ENCODE measurements around the gene GLS.
"Not testable (repeated sequence)": the region's sequence is repeated elsewhere in the genome, so short reads cannot be mapped to it uniquely, and the experiment has no call there.

GLS gene

GRCh38 chr2:190859347-190860297 is 21.0 kb upstream of the GLS start:
- H3K9ac ChIP-seq (ENCODE audit: low read length) = no peak overlapping the region
- H3K9me3 ChIP-seq (ENCODE audit: control insufficient read depth, low read length) = no peaks in the 10 kb centered on the region
- no peaks in the 10 kb centered on the region for H3K27me3 ChIP-seq (ENCODE audit: control insufficient read depth, insufficient read depth, low read length)
- H3K4me3 ChIP-seq (ENCODE audit: low read length) = no peak overlapping the region
- H3K4me1 ChIP-seq (ENCODE audit: control insufficient read depth, insufficient read depth, low read length) = no peaks in the 10 kb centered on the region
- H3K36me3 ChIP-seq (ENCODE audit: control insufficient read depth, insufficient read depth, low read length) = no peaks in the 10 kb centered on the region

GRCh38 chr2:190860985-190861680 is 19.5 kb upstream of the GLS start:
- no peak overlapping the region for H3K4me3 ChIP-seq (ENCODE audit: low read length)
- H3K36me3 ChIP-seq (ENCODE audit: control insufficient read depth, insufficient read depth, low read length) = no peaks in the 10 kb centered on the region
- H3K4me1 ChIP-seq (ENCODE audit: control insufficient read depth, insufficient read depth, low read length) = no peaks in the 10 kb centered on the region
- H3K27me3 ChIP-seq (ENCODE audit: control insufficient read depth, insufficient read depth, low read length) = no peaks in the 10 kb centered on the region
- no peak overlapping the region for H3K9ac ChIP-seq (ENCODE audit: low read length)
- no peaks in the 10 kb centered on the region for H3K9me3 ChIP-seq (ENCODE audit: control insufficient read depth, low read length)

- not testable (repeated sequence) for H3K9ac ChIP-seq (ENCODE audit: low read length); H3K27me3 ChIP-seq (ENCODE audit: control insufficient read depth, insufficient read depth, low read length); H3K4me3 ChIP-seq (ENCODE audit: low read length); H3K4me1 ChIP-seq (ENCODE audit: control insufficient read depth, insufficient read depth, low read length); H3K36me3 ChIP-seq (ENCODE audit: control insufficient read depth, insufficient read depth, low read length); H3K9me3 ChIP-seq (ENCODE audit: control insufficient read depth, low read length)
Measured at GRCh38 chr2:190862128-190862527, 18.5 kb upstream of the GLS start.

GRCh38 chr2:190862571-190862991 is 18.0 kb upstream of the GLS start:
- H3K27me3 ChIP-seq (ENCODE audit: control insufficient read depth, insufficient read depth, low read length) = no peaks in the 10 kb centered on the region
- no peaks in the 10 kb centered on the region for H3K36me3 ChIP-seq (ENCODE audit: control insufficient read depth, insufficient read depth, low read length)
- H3K4me1 ChIP-seq (ENCODE audit: control insufficient read depth, insufficient read depth, low read length) = no peaks in the 10 kb centered on the region
- no peak overlapping the region for H3K9ac ChIP-seq (ENCODE audit: low read length)
- H3K4me3 ChIP-seq (ENCODE audit: low read length) = no peak overlapping the region
- H3K9me3 ChIP-seq (ENCODE audit: control insufficient read depth, low read length) = no peaks in the 10 kb centered on the region

GRCh38 chr2:190863946-190864345 is 16.7 kb upstream of the GLS start:
- Histone ChIP-seq H3K9ac (ENCODE audit: low read length) (no peak overlapping the region), H3K4me1 (ENCODE audit: control insufficient read depth, insufficient read depth, low read length) (no peaks in the 10 kb centered on the region), H3K27me3 (ENCODE audit: control insufficient read depth, insufficient read depth, low read length) (no peaks in the 10 kb centered on the region), H3K36me3 (ENCODE audit: control insufficient read depth, insufficient read depth, low read length) (no peaks in the 10 kb centered on the region), H3K9me3 (ENCODE audit: control insufficient read depth, low read length) (no peaks in the 10 kb centered on the region), H3K4me3 (ENCODE audit: low read length) (no peak overlapping the region)

GRCh38 chr2:190864375-190864774 is 16.2 kb upstream of the GLS start:
- H3K36me3 ChIP-seq (ENCODE audit: control insufficient read depth, insufficient read depth, low read length) = no peaks in the 10 kb centered on the region
- H3K4me3 ChIP-seq (ENCODE audit: low read length) = no peak overlapping the region
- no peaks in the 10 kb centered on the region for H3K27me3 ChIP-seq (ENCODE audit: control insufficient read depth, insufficient read depth, low read length)
- H3K9me3 ChIP-seq (ENCODE audit: control insufficient read depth, low read length) = no peaks in the 10 kb centered on the region
- no peak overlapping the region for H3K9ac ChIP-seq (ENCODE audit: low read length)
- H3K4me1 ChIP-seq (ENCODE audit: control insufficient read depth, insufficient read depth, low read length) = no peaks in the 10 kb centered on the region

- Histone ChIP-seq H3K4me3 (ENCODE audit: low read length) (no peak overlapping the region), H3K36me3 (ENCODE audit: control insufficient read depth, insufficient read depth, low read length) (no peaks in the 10 kb centered on the region), H3K9me3 (ENCODE audit: control insufficient read depth, low read length) (no peaks in the 10 kb centered on the region), H3K27me3 (ENCODE audit: control insufficient read depth, insufficient read depth, low read length) (no peaks in the 10 kb centered on the region), H3K9ac (ENCODE audit: low read length) (no peak overlapping the region), H3K4me1 (ENCODE audit: control insufficient read depth, insufficient read depth, low read length) (no peaks in the 10 kb centered on the region)
Measured at GRCh38 chr2:190867212-190867611, 13.4 kb upstream of the GLS start.

- Histone ChIP-seq H3K9me3 (ENCODE audit: control insufficient read depth, low read length) (no peaks in the 10 kb centered on the region), H3K9ac (ENCODE audit: low read length) (no peak overlapping the region), H3K36me3 (ENCODE audit: control insufficient read depth, insufficient read depth, low read length) (no peaks in the 10 kb centered on the region), H3K4me3 (ENCODE audit: low read length) (no peak overlapping the region), H3K27me3 (ENCODE audit: control insufficient read depth, insufficient read depth, low read length) (no peaks in the 10 kb centered on the region), H3K4me1 (ENCODE audit: control insufficient read depth, insufficient read depth, low read length) (no peaks in the 10 kb centered on the region)
Measured at GRCh38 chr2:190867832-190868231, 12.8 kb upstream of the GLS start.

GRCh38 chr2:190869721-190870120 is 10.9 kb upstream of the GLS start:
- Histone ChIP-seq H3K9me3 (ENCODE audit: control insufficient read depth, low read length) (no peaks in the 10 kb centered on the region), H3K4me1 (ENCODE audit: control insufficient read depth, insufficient read depth, low read length) (no peaks in the 10 kb centered on the region), H3K27me3 (ENCODE audit: control insufficient read depth, insufficient read depth, low read length) (no peaks in the 10 kb centered on the region), H3K4me3 (ENCODE audit: low read length) (no peak overlapping the region), H3K9ac (ENCODE audit: low read length) (no peak overlapping the region), H3K36me3 (ENCODE audit: control insufficient read depth, insufficient read depth, low read length) (no peaks in the 10 kb centered on the region)

- not testable (repeated sequence) for H3K27me3 ChIP-seq (ENCODE audit: control insufficient read depth, insufficient read depth, low read length); H3K4me1 ChIP-seq (ENCODE audit: control insufficient read depth, insufficient read depth, low read length); H3K36me3 ChIP-seq (ENCODE audit: control insufficient read depth, insufficient read depth, low read length); H3K4me3 ChIP-seq (ENCODE audit: low read length); H3K9me3 ChIP-seq (ENCODE audit: control insufficient read depth, low read length); H3K9ac ChIP-seq (ENCODE audit: low read length)
Measured at GRCh38 chr2:190873451-190873850, 7.2 kb upstream of the GLS start.

GRCh38 chr2:190875891-190876290 is 4.7 kb upstream of the GLS start:
- H3K9me3 ChIP-seq (ENCODE audit: control insufficient read depth, low read length) = no peaks in the 10 kb centered on the region
- H3K4me1 ChIP-seq (ENCODE audit: control insufficient read depth, insufficient read depth, low read length) = no peaks in the 10 kb centered on the region
- H3K9ac ChIP-seq (ENCODE audit: low read length) = no peak overlapping the region
- no peaks in the 10 kb centered on the region for H3K27me3 ChIP-seq (ENCODE audit: control insufficient read depth, insufficient read depth, low read length)
- no peak overlapping the region for H3K4me3 ChIP-seq (ENCODE audit: low read length)
- H3K36me3 ChIP-seq (ENCODE audit: control insufficient read depth, insufficient read depth, low read length) = no peaks in the 10 kb centered on the region

GRCh38 chr2:190876631-190877030 is 4.0 kb upstream of the GLS start:
- no peaks in the 10 kb centered on the region for H3K27me3 ChIP-seq (ENCODE audit: control insufficient read depth, insufficient read depth, low read length)
- no peaks in the 10 kb centered on the region for H3K4me1 ChIP-seq (ENCODE audit: control insufficient read depth, insufficient read depth, low read length)
- H3K9me3 ChIP-seq (ENCODE audit: control insufficient read depth, low read length) = no peaks in the 10 kb centered on the region
- no peak overlapping the region for H3K4me3 ChIP-seq (ENCODE audit: low read length)
- no peaks in the 10 kb centered on the region for H3K36me3 ChIP-seq (ENCODE audit: control insufficient read depth, insufficient read depth, low read length)
- no peak overlapping the region for H3K9ac ChIP-seq (ENCODE audit: low read length)
